Natural killer cell (primary cell): ENCODE results near the gene CNKSR3. TPM values are rescaled to one million over a fixed set of nuclear protein-coding genes. Genes with fewer than 3 reads are reported as not detected.

Source experiments
- ATAC-seq, 3 donors: fragments of 150-1000 bp in 2 of 3; fragments of 200-7000 bp in 1 of 3; cut with Tn5 transposase; 1 replicate in 1 of 3; 2 replicates in 2 of 3; pipeline ENCODE4 v1.10.0; 2021; ENCODE audit warnings: mild to moderate bottlenecking in 2 of 3, moderate library complexity in 2 of 3
- DNase-seq, 2 donors: peaks; one replicate each; pipeline versions ENCODE4 v3.0.0 to v3.0.0-alpha.2; 2013 to 2021; ENCODE audit warnings: mixed read lengths in 1 of 2
- H3K27ac ChIP-seq: one replicate; pipeline ENCODE4 v1.5.1; 2013; ENCODE audit warnings: mild to moderate bottlenecking, low read length
- H3K27me3 ChIP-seq: one replicate; pipeline ENCODE4 v1.6.1; 2013; ENCODE audit warnings: low read length; ENCODE audit not compliant: control insufficient read depth, insufficient read depth
- H3K36me3 ChIP-seq: one replicate; pipeline ENCODE4 v1.6.1; 2013; ENCODE audit warnings: low read length; ENCODE audit not compliant: control insufficient read depth, insufficient read depth
- H3K4me1 ChIP-seq: one replicate; pipeline ENCODE4 v1.6.1; 2013; ENCODE audit warnings: low read length; ENCODE audit not compliant: control insufficient read depth, insufficient read depth
- H3K4me3 ChIP-seq: one replicate; pipeline ENCODE4 v1.5.1; 2013; ENCODE audit warnings: low read length
- H3K9me3 ChIP-seq: one replicate; pipeline ENCODE4 v1.6.1; 2013; ENCODE audit warnings: low read length; ENCODE audit not compliant: control insufficient read depth, insufficient read depth
- H3K27ac Mint-ChIP-seq, 2 donors: one replicate each; pipeline ENCODE4 v1.8.0; 2022; ENCODE audit warnings: mild to moderate bottlenecking in 2 of 2, mixed read lengths in 2 of 2, moderate library complexity in 1 of 2
- H3K27me3 Mint-ChIP-seq, 2 donors: one replicate each; pipeline ENCODE4 v1.8.0; 2022; ENCODE audit warnings: low read depth in 2 of 2, mixed read lengths in 2 of 2
- H3K36me3 Mint-ChIP-seq: one replicate; pipeline ENCODE4 v1.8.0; 2022; ENCODE audit warnings: mixed read lengths
- H3K4me1 Mint-ChIP-seq, 2 donors: one replicate each; pipeline ENCODE4 v1.8.0; 2022; ENCODE audit warnings: mixed read lengths in 2 of 2
- H3K4me3 Mint-ChIP-seq: one replicate; pipeline ENCODE4 v1.8.0; 2022; ENCODE audit warnings: mild to moderate bottlenecking, moderate library complexity, mixed read lengths
- H3K9me3 Mint-ChIP-seq, 2 donors: one replicate each; pipeline ENCODE4 v1.8.0; 2022; ENCODE audit warnings: mixed read lengths in 2 of 2
- CTCF ChIP-seq: fragments of 200-600 bp; IDR thresholded peaks from one replicate; pipeline ENCODE4 v1.8.0; 2022; ENCODE audit warnings: antibody characterized with exemption
- WGBS: methylation state at CpG from one replicate; pipeline ENCODE4 v1.1.7; 2013; ENCODE audit warnings: missing lambda C conversion rate; ENCODE audit not compliant: insufficient coverage; 5-methylcytosine and 5-hydroxymethylcytosine counted together
- intact Hi-C: fragments of 100-400 bp; cut with micrococcal nuclease; formaldehyde crosslinking; loops from one replicate; pipeline ENCODE4 v1.14.2; 2022
- total RNA-seq, 4 donors: library from RNA; stranded (reverse); fragments of 120-200 nt in 1 of 4; gene quantifications; one replicate each; pipeline versions ENCODE4 v1.2.3 to v1.2.4, GENCODE V29; 2013 to 2022

CNKSR3 gene
- total RNA-seq, 3 donors from 2014 or later (not counting 1 experiment from before 2014, with no cell fraction given), result 0.18 TPM; not detected in 2

GRCh38 chr6:154356113-154356512 lies 154.4 kb downstream of the CNKSR3 start:
- WGBS, result 67% methylated on average over 2 of the region's 2 CpGs
- Mint-ChIP-seq H3K4me3 (no peak overlapping the region), H3K36me3 (no peaks in the 10 kb centered on the region), H3K27me3 (peaks cover 6 to 9% of the 10 kb centered on the region in 2 donors), H3K4me1 (peaks cover 7 to 23% of the 10 kb centered on the region in 2 donors), H3K9me3 (peaks cover 7 to 8% of the 10 kb centered on the region in 2 donors), H3K27ac (no peak overlapping the region)
- H3K27me3 ChIP-seq, result no peaks in the 10 kb centered on the region
- peak overlapping the region; percentile 15 for H3K27ac ChIP-seq
- no peaks in the 10 kb centered on the region for H3K36me3 ChIP-seq
- peaks cover 7% of the 10 kb centered on the region for H3K4me1 ChIP-seq
- DNase-seq (no peak), ATAC-seq (no peak)
- intact Hi-C loops, result no loop called here
- no peaks in the 10 kb centered on the region for H3K9me3 ChIP-seq
- H3K4me3 ChIP-seq, result no peak overlapping the region
- TF ChIP-seq CTCF, result no peak

- Mint-ChIP-seq H3K27me3 (peaks cover 0 to 3% of the 10 kb centered on the region in 2 donors), H3K4me1 (peaks cover 6 to 18% of the 10 kb centered on the region in 2 donors), H3K9me3 (peaks cover 7 to 8% of the 10 kb centered on the region in 2 donors), H3K36me3 (no peaks in the 10 kb centered on the region), H3K4me3 (no peak overlapping the region), H3K27ac (peak overlapping the region in 1 of 2 donors; percentile 2)
- Histone ChIP-seq H3K4me3 (no peak overlapping the region), H3K27ac (no peak overlapping the region), H3K4me1 (peaks cover 7% of the 10 kb centered on the region), H3K9me3 (no peaks in the 10 kb centered on the region), H3K27me3 (no peaks in the 10 kb centered on the region), H3K36me3 (no peaks in the 10 kb centered on the region)
- WGBS, result 58% methylated on average over 8 of the region's 8 CpGs
- TF ChIP-seq CTCF, result no peak
- DNase-seq (no peak), ATAC-seq (no peak)
- intact Hi-C loops, result no loop called here
Measured at GRCh38 chr6:154354265-154354777, 156.2 kb downstream of the CNKSR3 start.

GRCh38 chr6:154353626-154354025 lies 156.9 kb downstream of the CNKSR3 start:
- Histone ChIP-seq H3K27me3 (no peaks in the 10 kb centered on the region), H3K4me1 (peaks cover 4% of the 10 kb centered on the region), H3K36me3 (no peaks in the 10 kb centered on the region), H3K4me3 (no peak overlapping the region), H3K27ac (no peak overlapping the region), H3K9me3 (no peaks in the 10 kb centered on the region)
- no peaks in the 10 kb centered on the region for H3K36me3 Mint-ChIP-seq
- H3K9me3 Mint-ChIP-seq, result peaks cover 7 to 8% of the 10 kb centered on the region in 2 donors
- H3K27ac Mint-ChIP-seq, result no peak overlapping the region
- no peak overlapping the region for H3K4me3 Mint-ChIP-seq
- WGBS, result no CpG with 5 or more reads among the region's 1 CpG
- peaks cover 0 to 13% of the 10 kb centered on the region in 2 donors for H3K4me1 Mint-ChIP-seq
- peaks cover under 1 to 3% of the 10 kb centered on the region in 2 donors for H3K27me3 Mint-ChIP-seq
- no peak for ATAC-seq
- intact Hi-C loops, result no loop called here
- TF ChIP-seq CTCF, result no peak
- no peak for DNase-seq
